ENCODE measurements around the gene NEUROD1. TPM values are rescaled to one million over a fixed set of nuclear protein-coding genes. Genes with fewer than 3 reads are reported as not detected.

Gene NEUROD1
- total RNA-seq, 1 donor from 2014 or later: not detected

DNA sequence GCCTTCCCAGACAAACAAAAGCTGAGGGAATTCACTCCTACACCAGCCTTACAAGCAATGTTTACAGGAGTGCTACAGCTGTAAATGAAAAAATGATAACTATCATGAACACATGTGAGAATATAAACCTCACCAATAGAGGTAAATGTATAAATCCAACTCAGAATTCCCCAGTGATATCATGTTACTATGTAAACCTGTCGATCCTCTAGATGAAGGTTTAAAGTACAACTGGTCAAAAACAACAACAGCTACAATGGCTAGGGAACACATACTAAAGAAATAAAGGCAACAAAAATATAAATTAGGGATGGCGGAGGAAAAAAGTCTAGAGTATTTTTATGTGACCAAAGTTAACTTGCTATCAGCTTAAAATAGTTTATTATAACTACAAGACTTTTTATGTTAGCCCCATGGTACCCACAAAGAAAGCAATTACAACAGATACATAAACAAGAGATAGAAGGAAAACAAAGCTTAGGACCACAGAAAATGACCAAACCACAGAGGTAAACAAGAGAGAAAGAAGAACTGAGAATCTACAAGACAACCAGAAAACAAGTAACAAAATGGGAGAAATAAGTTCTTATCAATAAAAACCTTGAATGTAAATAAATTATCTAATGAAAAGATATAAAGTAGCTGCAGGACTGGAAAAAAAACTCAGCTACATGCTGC, 31.7 kb downstream of the NEUROD1 start:
- Mint-ChIP-seq H3K27me3 (peaks cover 34% of the 10 kb centered on the region), H3K9me3 (no peaks in the 10 kb centered on the region), H3K4me1 (no peaks in the 10 kb centered on the region), H3K27ac (no peak overlapping the region), H3K36me3 (ENCODE audit: low read depth) (no peaks in the 10 kb centered on the region), H3K4me3 (no peak overlapping the region)
- TF ChIP-seq CTCF (IDR thresholded peaks at IDR 0.05): no peak
- ChIA-PET CTCF (interaction anchor here (0.7 kb wide), 1 partner anchor 323 kb away, joined by 3 read pairs; no protein-coding TSS in a partner anchor), POLR2A (no interaction called here)
- intact Hi-C loops (cut with micrococcal nuclease): no loop called here
- no peak for ATAC-seq (ENCODE audit: low read depth)
- DNase-seq: no peak

DNA sequence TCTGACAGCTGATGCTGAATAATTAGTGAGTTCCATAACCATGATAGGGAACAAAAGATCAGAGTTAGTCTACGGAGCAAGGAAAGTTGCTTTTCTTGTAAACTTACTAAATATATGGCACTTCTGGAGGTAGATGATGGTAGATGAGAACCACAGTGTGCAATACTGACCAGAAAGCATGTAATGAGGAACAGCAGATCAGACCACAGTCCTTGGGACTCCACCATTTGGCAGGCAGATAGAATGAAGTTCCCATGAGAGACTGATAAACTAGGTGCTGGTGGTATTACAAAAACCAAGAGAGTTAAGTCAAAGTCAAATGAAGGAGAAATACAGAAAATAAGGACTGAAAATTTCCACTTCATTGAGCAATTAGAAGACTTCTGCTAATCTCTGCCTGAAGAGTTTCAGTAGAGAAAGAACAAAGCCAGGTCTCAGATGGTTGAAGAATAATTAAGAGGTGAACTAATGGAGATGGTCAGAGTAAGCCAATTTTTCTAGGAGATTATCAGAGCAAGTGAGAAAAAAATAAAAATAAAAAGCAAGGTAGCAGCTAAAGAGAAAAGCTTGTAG, 33.8 kb downstream of the NEUROD1 start:
- no peak for TF ChIP-seq CTCF (IDR thresholded peaks at IDR 0.05)
- intact Hi-C loops (cut with micrococcal nuclease): no loop called here
- no peak for ATAC-seq (ENCODE audit: low read depth)
- no peaks in the 10 kb centered on the region for H3K9me3 Mint-ChIP-seq
- no peak overlapping the region for H3K4me3 Mint-ChIP-seq
- H3K27me3 Mint-ChIP-seq: peaks cover 26% of the 10 kb centered on the region
- no peaks in the 10 kb centered on the region for H3K36me3 Mint-ChIP-seq (ENCODE audit: low read depth)
- no peak overlapping the region for H3K27ac Mint-ChIP-seq
- ChIA-PET POLR2A (no interaction called here), CTCF (no interaction called here)
- no peaks in the 10 kb centered on the region for H3K4me1 Mint-ChIP-seq
- no peak for DNase-seq

DNA sequence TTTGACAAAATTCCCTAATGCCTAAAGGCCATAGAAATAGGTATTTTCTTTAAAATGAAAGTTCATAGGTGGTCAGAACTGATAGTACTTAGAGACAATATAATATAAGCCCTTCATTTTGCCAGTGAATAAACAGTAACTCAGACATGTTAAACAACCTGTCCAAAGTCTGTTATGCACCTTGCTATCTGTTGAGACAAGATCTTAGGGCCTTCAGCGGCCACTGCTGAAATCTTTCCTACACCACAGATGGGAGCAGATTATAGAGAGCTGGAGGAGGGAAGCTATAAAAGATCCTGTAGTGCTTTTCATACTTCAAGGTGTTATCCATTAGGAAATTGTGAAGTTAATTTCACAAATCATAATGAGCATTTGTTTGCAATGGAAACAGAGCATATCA, 37.2 kb downstream of the NEUROD1 start:
- intact Hi-C loops (cut with micrococcal nuclease): no loop called here
- ChIA-PET POLR2A (no interaction called here), CTCF (no interaction called here)
- no peak for TF ChIP-seq CTCF (IDR thresholded peaks at IDR 0.05)
- DNase-seq: no peak
- H3K36me3 Mint-ChIP-seq (ENCODE audit: low read depth): no peaks in the 10 kb centered on the region
- H3K4me1 Mint-ChIP-seq: no peaks in the 10 kb centered on the region
- H3K27me3 Mint-ChIP-seq: peaks cover 18% of the 10 kb centered on the region
- H3K9me3 Mint-ChIP-seq: no peaks in the 10 kb centered on the region
- no peak overlapping the region for H3K4me3 Mint-ChIP-seq
- ATAC-seq (ENCODE audit: low read depth): no peak
- no peak overlapping the region for H3K27ac Mint-ChIP-seq

- no peak for TF ChIP-seq CTCF (IDR thresholded peaks at IDR 0.05)
- DNase-seq (no peak), ATAC-seq (ENCODE audit: low read depth) (no peak)
- ChIA-PET CTCF (no interaction called here), POLR2A (no interaction called here)
- Mint-ChIP-seq H3K27ac (no peak overlapping the region), H3K9me3 (no peaks in the 10 kb centered on the region), H3K4me1 (no peaks in the 10 kb centered on the region), H3K27me3 (peaks cover 14% of the 10 kb centered on the region), H3K4me3 (no peak overlapping the region), H3K36me3 (ENCODE audit: low read depth) (no peaks in the 10 kb centered on the region)
- intact Hi-C loops (cut with micrococcal nuclease): no loop called here
These were observed 38.2 kb downstream of the NEUROD1 start for GRCh38 chr2:181642086-181642485.

DNA sequence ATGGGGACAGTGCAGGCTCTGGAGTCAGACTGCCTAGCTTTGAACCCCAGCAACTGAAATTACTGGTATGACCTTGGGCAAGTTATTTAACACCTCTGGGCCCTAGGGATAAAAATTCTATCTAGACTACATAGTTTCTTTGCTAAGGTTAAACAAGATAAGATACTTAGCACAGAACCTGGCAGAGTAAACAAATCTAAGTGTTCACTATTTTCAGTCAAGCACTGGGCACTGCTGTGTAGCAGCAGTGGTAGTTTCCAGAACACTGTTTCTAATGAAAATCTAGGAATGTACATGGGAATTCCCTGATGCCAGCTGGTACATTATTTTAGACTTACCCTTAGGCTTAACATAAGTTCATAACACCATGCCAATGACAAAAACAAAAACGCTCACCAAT, 40.6 kb downstream of the NEUROD1 start:
- Mint-ChIP-seq H3K36me3 (ENCODE audit: low read depth) (no peaks in the 10 kb centered on the region), H3K4me3 (no peak overlapping the region), H3K27ac (no peak overlapping the region), H3K27me3 (peaks cover 6% of the 10 kb centered on the region), H3K9me3 (no peaks in the 10 kb centered on the region), H3K4me1 (no peaks in the 10 kb centered on the region)
- DNase-seq: no peak
- no peak for ATAC-seq (ENCODE audit: low read depth)
- ChIA-PET POLR2A (no interaction called here), CTCF (no interaction called here)
- no peak for TF ChIP-seq CTCF (IDR thresholded peaks at IDR 0.05)
- intact Hi-C loops (cut with micrococcal nuclease): no loop called here
